Measurements from ENCODE around the gene TRIM37.

DNA sequence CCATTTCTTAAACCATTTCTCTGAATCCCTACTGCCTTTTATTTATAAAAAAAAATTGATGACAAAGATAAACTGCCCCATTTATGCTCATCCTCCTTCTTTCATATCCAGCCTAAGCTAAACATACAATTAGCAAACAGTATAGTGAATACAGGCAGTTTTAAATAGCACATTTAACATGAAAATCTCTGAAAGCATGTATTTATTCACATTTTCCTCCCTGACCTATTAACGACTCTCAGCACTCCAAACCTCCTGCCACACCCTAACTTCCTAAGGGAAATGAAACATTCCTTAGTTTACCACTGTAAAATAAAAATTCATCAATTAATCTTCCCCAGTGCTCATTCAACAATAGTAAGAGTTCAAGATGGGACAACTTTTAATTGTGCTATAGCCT, 56.9 kb downstream of the TRIM37 start:
- TF ChIP-seq TEAD4 (IDR thresholded peaks at IDR 0.05) (no peak), EP300 (IDR thresholded peaks at IDR 0.05; ENCODE audit: borderline replicate concordance) (no peak), CEBPB (IDR thresholded peaks at IDR 0.05) (no peak), RAD21 (IDR thresholded peaks at IDR 0.05; ENCODE audit: low read depth) (no peak), EGR1 (IDR thresholded peaks at IDR 0.05) (no peak), TAF1 (IDR thresholded peaks at IDR 0.05; ENCODE audit: low read depth) (no peak), CREB1 (IDR thresholded peaks at IDR 0.05; ENCODE audit: low read depth) (no peak), FOXM1 (IDR thresholded peaks at IDR 0.05; ENCODE audit: borderline replicate concordance, low read depth) (no peak), NFIC (IDR thresholded peaks at IDR 0.05) (no peak), YY1 (IDR thresholded peaks at IDR 0.05; ENCODE audit: low read depth) (no peak), ZBTB7A (IDR thresholded peaks at IDR 0.05; ENCODE audit: low read depth) (no peak)
- TF ChIP-seq, protein P1, sequence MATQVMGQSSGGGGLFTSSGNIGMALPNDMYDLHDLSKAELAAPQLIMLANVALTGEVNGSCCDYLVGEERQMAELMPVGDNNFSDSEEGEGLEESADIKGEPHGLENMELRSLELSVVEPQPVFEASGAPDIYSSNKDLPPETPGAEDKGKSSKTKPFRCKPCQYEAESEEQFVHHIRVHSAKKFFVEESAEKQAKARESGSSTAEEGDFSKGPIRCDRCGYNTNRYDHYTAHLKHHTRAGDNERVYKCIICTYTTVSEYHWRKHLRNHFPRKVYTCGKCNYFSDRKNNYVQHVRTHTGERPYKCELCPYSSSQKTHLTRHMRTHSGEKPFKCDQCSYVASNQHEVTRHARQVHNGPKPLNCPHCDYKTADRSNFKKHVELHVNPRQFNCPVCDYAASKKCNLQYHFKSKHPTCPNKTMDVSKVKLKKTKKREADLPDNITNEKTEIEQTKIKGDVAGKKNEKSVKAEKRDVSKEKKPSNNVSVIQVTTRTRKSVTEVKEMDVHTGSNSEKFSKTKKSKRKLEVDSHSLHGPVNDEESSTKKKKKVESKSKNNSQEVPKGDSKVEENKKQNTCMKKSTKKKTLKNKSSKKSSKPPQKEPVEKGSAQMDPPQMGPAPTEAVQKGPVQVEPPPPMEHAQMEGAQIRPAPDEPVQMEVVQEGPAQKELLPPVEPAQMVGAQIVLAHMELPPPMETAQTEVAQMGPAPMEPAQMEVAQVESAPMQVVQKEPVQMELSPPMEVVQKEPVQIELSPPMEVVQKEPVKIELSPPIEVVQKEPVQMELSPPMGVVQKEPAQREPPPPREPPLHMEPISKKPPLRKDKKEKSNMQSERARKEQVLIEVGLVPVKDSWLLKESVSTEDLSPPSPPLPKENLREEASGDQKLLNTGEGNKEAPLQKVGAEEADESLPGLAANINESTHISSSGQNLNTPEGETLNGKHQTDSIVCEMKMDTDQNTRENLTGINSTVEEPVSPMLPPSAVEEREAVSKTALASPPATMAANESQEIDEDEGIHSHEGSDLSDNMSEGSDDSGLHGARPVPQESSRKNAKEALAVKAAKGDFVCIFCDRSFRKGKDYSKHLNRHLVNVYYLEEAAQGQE (IDR thresholded peaks at IDR 0.05; ENCODE audit: low read depth) = no peak
- TF ChIP-seq, protein P2, sequence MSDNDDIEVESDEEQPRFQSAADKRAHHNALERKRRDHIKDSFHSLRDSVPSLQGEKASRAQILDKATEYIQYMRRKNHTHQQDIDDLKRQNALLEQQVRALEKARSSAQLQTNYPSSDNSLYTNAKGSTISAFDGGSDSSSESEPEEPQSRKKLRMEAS (IDR thresholded peaks at IDR 0.05) = no peak

All from Ishikawa (cell line).